KBM-7 (cell line): Measurements from ENCODE around the gene PRKCE.
"Not testable (repeated sequence)": the region's sequence is repeated elsewhere in the genome, so short reads cannot be mapped to it uniquely, and the experiment has no call there.

Source experiments
- DNase-seq: peaks from one replicate; pipeline ENCODE4 v3.0.0-alpha.2; 2015
- in situ Hi-C: fragments of 300-500 bp; cut with MboI; formaldehyde crosslinking; loops from 2 replicates; pipeline ENCODE4 v1.14.3; 2020; ENCODE audit warnings: low sequenced_read_pairs, low pct_unique_long_range_greater_than_20kb, mixed read lengths

The PRKCE gene

DNA sequence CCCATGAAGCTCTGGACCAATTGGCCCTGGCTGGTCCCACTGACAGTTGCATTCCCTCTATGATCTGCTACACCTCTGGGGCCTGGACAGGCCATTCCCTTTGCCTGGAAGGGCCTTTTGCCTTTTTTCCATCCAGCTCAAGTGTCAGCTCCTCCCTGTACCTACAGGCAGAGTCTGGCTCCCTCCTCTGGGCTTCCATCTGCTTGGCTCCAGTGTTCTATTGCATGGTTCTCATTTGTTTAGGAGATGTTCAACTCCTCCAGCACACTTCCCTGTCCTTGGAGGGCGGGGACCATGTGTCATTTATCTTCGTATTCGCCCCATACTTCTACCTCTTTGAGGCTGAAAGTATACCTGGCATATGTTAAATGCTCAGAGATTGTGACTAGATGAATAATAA lies 61.1 kb downstream of the PRKCE start:
- in situ Hi-C loops: no loop called here
- no peak for DNase-seq

DNA sequence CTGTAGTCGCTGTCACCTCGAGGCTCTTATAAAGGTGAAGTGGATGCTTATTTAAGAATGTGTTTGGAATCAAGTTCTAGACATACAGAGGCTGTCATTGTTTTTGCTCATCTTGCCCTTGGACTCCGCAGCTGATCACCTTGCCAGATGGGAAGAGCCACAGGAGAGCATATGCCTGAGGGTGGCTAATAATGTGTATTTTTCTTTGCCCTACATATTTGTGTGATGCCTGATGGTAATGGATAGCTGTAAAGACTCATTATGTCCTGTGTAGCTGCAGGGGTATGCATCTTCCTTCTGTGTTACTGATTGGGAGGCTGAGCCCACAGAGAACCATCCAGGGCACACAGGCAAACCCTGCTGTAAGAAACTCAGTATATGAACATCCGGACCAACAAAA lies 61.7 kb downstream of the PRKCE start:
- in situ Hi-C loops: no loop called here
- no peak for DNase-seq

DNA sequence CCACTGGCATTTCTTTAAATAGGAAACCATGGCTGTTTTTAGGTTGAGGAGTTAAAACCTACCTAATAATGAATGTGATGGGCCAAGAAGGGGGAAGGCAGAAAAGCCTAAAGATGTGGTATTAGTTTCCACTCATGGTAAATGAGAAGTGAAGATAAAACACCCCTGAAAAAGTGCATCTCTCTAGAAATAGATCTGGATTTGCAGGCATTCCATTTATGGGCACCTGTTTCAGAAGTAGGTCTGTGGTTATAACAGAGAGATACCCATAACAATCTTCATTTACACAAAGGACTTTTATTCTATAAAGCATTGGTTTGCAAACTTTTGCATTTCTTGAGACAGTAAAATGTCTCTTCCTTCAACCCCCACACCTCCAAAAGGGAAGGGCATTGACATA lies 62.1 kb downstream of the PRKCE start:
- DNase-seq: no peak
- in situ Hi-C loops: no loop called here

DNA sequence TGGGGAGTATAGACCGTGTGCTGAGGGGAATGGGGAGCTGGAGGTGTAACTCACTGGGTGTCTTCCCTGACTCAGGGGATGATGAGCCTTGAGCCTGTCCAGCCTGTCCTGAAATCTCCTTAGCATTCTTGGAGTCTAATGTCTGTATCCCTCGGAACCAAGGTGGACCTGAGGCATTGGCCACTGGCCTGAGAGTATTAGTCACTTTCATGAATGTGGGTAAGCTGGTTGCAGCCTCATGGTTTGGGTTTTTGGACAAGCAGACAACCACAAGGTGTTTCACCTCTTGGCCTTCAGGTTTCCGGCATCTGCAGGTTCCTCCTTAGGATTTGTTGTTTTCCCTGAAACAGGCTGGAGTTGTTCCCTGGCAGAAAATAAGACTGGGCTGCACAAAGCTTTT lies 63.2 kb downstream of the PRKCE start:
- in situ Hi-C loops: no loop called here
- DNase-seq: no peak

DNA sequence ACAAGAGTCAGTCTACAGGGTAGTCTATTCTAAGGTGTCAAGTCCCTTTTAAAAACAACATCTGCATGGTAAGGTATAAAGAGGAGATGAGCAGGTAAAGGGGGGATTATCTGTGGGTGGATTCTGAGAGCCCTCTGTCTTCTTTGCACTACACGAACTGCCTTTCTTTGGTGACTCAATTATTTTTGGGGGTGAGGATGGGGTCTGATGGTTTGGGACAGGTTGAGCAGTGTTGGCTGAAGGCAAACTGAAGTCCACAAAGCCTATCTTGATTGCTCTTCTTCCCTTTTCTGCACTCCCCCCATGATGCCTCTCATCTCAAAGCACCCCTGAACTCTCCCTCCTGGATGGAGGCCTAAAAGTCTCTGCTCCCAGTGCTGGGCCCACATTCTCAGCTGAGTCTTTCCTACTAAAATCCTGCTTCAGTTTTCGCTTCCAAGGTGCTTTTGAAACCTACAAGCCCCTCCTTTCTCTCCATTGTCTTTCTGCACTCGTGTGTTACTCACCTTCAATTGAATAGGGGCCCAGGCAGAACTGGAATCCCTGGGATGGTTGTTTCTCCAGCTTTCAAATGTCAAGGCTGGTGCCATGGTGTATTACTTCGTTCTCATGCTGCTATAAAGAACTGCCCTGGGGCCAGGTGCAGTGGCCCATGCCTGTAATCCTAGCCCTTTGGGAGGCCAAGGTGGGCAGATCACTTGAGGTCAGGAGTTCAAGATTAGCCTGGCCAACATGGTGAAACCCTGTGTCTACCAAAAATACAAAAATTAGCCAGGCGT lies 64.3 kb downstream of the PRKCE start:
- in situ Hi-C loops: no loop called here
- no peak for DNase-seq

DNA sequence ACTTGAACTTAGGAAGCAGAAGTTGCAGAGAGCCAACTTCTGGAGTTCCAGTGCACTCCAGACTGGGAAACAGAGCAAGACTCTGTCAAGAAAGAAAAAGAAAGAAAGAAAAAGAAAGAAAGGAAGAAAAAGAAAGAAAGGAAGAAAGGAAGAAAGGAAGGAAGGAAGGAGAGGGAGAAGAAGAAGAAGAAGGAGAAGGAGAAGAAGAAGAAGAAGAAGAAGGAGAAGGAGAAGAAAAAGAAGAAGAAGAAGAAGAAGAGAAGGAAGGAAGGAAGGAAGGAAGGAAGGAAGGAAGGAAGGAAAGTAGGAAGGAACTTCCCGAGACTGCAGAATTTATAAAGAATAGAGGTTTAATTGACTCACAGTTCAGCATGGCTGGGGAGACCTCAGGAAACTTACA lies 65.0 kb downstream of the PRKCE start:
- in situ Hi-C loops, DNase-seq: not testable (repeated sequence)

DNA sequence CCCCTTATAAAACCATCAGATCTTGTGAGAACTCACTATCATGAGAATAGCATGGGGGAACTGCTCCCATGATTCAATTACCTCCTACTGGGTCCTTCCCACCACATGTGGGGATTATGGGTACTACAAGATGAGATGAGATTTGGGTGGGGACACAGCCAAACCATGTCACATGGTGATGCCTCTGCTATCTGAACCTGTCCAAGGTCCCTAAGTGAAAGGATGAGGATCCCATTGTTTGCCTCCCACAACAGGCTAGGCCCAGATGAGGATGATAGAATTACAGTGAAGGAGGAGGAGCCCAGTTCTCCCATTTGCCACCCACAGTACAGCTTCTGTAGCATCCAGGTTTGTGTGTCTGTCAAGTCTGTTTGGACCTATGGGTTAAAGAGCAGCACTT lies 65.4 kb downstream of the PRKCE start:
- in situ Hi-C loops: no loop called here
- no peak for DNase-seq

DNA sequence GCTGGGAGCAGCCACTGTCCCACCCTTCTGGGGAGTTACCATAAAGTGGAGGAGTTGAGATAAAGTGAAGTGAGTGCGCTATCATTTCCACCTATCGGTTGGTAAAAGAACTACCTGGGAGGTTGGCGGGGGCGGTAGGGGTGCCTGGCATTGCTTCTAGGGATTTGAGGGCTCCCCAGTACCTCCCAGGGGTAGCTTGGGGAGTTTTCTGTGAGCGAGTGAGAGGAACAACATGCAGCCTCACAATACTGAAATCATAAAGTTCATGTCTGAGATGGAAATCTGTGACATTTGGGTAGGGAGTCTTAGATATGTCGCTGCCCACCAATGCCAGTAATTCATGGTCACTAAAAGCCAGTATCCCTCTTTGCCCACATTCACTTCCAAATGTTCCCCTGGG lies 68.7 kb downstream of the PRKCE start:
- in situ Hi-C loops: no loop called here
- DNase-seq: no peak

DNA sequence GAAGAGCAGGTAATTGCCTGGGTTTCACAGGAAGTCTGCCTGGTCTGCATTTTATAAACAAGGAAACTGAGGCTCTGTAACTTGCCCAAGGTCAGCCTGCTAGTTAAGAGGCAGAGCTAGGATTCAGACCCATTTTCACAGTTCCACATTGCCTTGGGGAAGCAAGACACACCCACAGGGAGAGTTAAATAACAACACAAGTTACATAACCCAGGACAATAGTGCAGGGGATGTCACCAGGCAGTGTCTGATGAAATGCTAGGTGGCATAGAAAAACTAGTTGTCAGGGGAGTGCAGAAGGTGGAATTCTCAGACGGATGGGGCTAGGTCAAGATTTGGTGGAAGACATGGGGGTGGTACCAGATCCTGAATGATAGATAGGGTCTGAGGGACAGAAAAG lies 69.7 kb downstream of the PRKCE start:
- in situ Hi-C loops: no loop called here

DNA sequence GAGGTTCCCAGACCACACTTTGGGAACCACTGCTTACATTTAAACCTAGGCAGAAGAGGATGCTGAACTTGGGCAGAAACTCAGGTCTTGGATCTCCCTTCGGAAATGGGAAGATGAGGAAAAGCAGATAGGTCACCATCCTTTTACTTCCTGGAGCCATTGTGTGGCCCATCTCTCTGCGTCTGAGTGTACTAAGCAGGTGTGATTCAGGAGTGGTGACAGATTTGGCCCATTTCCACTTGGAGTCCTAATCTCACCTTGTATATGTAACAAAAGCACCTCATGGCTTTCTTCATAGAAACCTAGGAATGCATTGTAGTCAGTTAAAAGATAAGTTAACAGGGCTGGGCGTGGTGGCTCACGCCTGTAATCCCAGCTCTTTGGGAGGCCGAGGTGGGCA lies 71.0 kb downstream of the PRKCE start:
- DNase-seq: no peak
- in situ Hi-C loops: no loop called here

More for the DNA sequence above, 69.7 kb downstream of the PRKCE start:
- no peak for DNase-seq

DNA sequence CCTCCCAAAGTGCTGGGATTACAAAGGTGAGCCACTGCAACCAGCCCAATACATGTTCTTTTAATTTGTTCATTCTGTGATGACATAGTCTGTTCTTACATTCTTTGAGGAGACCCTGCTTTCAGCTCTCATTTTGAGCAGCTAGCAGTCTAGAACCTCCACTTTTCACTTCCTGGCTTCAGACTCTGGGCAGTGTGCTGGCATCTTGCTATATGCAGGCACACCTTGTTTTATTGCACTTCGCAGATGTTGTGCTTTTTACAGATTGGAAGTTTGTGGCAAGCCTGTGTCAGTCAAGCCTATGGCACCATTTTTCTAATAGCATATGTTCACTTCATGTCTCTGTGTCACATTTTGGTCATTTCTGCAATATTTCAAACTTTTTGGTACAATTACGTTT lies 72.4 kb downstream of the PRKCE start:
- in situ Hi-C loops: no loop called here

DNA sequence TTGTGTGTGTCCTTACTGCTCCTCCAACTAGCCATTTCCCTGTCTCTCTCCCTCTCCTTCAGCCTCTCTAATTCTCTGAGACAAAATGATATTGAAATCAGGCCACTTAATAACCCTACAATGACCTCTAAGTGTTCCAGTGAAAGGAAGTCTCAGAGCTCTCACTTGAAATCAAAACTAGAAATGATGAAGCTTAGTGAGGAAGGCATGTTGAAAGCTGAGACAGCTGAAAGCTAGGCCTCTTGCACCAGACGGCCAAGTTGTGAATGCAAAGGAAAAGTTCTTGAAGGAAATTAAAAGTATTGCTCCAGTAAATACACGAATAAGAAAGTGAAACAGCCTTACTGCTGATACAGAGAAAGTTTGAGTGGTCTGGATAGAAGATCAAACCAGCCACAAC lies 72.9 kb downstream of the PRKCE start:
- no peak for DNase-seq
- in situ Hi-C loops: no loop called here

More for the DNA sequence above, 72.4 kb downstream of the PRKCE start:
- no peak for DNase-seq

DNA sequence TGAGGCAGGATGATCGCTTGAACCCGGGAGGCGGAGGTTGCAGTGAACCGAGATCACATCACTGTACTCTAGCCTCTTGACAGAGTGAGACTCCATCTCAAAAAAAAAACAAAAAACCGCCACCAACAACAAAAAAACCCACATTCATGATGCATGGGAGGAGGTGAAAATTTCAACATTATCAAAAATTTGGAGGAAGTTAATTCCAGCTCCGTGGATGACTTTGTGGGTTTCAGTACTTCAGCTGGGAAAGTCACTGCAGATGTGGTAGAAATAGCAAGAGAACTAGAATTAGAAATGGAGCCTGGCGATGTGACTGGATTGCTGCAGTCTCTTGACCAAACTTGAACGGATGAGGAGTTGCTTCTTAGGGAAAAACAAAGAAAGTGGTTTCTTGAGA lies 74.3 kb downstream of the PRKCE start:
- in situ Hi-C loops: no loop called here
- no peak for DNase-seq

DNA sequence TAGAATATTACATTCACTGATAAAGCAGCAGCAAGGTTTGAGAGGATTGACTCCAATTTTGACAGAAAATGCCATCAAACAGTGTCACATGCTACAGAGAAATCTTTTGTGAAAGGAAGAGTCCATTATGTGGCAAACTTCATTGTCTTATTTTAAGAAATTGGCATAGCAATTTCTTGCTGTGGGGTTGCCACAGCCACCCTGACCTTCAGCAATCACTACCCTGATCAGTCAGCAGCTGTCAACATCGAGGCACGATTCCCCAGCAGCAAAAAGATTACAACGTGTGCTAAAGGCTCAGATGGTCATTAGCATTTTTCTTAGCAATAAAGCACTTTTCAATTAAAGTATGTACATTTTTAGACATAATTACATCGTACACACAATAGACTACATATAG lies 74.7 kb downstream of the PRKCE start:
- DNase-seq: no peak
- in situ Hi-C loops: no loop called here

DNA sequence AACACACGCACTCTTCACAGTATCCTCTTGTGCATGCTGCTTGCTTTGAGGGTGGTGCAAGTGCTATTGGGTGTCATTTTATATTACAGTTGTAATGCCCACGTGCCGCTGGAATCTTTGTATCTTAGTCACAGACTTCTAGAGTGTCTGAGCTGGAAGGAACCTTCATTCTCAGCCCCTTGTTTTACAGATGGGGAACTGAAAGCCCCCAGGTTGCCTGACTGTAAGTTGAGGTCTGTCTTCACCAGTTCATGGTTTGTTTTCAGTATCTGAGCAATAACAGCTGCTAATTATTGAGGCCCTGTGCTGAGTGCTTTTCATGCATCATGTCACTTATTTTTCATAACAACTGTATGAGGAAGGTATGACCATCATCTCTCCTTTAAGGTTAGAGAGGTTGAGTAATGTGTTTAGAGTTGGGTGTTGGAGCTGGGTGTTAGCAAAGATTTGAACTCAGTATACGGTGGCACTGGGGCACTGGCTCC lies 77.0 kb downstream of the PRKCE start:
- in situ Hi-C loops: no loop called here
- DNase-seq: no peak

DNA sequence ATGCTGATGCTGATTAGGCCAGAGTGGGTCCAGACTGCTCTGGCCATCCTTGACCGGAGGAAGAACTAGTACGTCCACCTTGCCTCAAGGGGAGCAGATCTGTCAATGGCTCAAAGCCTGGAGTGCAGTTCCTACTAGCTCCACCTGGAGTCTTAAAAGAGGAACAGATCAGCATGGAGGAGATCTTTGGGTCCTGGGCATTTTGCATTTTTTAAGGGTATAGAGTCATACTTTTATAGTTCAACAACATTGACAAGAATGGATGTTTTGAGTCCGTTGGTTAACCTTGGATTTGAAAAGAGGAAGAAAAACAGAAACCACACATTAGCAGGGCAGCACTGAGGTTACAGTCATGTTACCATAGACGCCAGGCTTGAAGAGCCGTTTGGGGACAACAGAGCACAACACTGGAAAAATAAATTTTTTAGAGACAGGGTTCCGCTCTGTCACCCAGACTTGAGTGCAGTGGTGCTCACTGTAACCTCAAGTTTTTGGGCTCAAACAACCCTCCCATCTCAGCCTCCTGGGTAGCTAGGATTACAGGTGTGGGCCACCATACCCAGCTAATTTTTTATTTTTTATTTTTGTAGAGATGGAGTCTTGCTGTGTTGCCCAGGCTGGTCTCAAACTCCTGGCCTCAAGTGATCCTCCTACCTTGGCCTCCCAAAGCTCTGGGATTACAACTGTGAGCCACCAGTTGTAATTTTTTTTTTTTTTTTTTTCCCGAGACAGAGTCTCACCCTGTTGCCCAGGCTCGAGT lies 78.5 kb downstream of the PRKCE start:
- in situ Hi-C loops: no loop called here
- peak; percentile 96 for DNase-seq

DNA sequence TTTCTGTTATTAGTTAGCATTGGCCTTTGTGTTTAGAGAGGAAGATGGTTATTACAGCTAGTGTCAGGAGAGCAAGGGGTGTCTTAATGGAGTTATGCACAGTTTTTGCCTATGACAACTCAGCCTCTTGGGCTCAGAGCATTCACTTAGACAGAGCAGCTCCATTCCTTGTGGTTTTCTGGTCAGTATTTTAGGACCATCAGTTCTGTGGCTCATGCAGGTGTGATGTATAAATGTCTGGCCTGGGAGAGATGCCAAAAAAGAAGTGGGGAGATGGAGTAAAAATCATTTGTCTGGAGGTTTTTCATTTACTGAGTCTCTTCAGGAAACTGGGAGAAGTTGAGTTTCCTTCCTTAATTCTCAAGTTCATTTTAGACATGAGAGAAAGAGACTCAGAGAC lies 79.7 kb downstream of the PRKCE start:
- in situ Hi-C loops: no loop called here
- DNase-seq: peak; percentile 82

DNA sequence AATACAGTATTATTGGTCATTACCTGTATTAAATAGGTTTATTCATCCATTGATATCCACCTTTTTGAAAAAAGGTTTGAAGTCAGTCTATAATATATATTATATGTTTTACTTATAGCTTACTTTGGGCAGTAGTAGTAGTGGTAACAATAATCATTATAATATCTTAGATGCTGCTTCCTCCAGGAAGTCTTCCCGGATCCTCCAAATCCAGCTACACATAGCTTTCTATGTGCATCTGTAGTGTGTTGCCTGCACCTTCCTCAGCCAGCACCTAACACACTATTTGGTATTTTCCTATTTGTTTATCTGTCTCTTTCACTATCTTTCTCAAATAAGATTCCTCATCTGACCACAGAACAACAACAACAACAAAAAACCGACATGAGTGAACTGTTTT lies 81.0 kb downstream of the PRKCE start:
- in situ Hi-C loops: no loop called here
- DNase-seq: no peak

DNA sequence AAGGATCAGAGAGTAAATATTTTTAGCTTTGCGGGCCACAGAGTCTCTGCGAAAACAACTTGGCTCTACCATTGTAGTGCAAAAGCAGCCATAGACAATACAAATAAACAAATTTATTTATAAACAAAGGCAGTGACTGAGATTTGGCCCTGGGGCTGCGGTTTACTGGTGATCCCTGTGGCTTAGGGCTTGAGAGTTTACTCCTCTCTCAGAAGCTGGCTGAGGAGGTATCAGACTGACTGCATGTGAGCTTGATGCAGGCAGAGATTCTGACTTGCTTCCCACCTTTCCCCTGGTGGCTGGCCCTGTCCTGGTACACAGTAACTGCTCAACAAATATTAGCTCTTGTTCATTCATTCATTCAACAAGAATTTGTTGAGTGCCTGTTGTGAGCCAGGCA lies 81.5 kb downstream of the PRKCE start:
- in situ Hi-C loops: no loop called here
- no peak for DNase-seq

DNA sequence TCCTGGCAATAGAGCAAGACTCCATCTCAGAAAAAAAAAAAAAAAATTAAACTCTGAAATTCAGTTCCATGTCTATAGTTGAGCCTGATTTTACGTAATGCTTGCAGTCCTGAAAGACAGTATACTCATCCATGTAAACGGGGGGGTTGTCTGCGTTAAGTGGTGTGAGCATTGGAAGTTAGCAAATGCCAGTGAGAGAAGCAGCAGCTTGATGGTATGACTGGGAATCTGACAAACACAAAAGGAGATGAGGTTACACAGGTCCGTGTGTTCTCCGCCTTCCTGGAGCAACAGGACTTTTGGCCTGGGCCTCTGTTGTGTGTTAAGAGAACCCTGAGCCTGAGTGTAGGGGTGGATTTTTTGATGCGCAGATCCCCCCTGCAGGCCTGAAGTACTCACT lies 82.9 kb downstream of the PRKCE start:
- DNase-seq: no peak
- in situ Hi-C loops: no loop called here

DNA sequence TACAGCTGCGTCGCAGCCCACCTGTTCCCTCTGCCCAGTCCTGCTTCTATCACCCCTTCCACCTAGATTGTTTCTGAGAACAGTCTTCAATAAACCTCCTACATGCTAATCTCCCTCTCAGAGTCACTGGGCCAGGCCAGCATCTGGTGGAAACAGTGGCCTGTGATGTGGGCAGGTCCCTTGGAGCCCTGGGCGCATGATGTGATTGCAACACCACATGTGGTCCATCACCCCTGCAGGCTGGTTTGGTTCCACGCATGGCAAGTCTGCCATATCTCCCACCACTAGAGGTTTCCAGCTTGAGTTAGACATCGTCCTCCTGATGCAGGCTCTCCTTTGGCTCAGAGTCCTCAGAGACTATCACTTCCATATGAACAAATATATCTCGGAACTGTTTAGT lies 83.5 kb downstream of the PRKCE start:
- in situ Hi-C loops: no loop called here
- DNase-seq: no peak
